ENCODE measurements around the gene CACNA2D3. TPM values are rescaled to one million over a fixed set of nuclear protein-coding genes. Genes with fewer than 3 reads are reported as not detected.

Gene CACNA2D3
- total RNA-seq, 2 donors from 2014 or later = 0.97 TPM; not detected in 1

DNA sequence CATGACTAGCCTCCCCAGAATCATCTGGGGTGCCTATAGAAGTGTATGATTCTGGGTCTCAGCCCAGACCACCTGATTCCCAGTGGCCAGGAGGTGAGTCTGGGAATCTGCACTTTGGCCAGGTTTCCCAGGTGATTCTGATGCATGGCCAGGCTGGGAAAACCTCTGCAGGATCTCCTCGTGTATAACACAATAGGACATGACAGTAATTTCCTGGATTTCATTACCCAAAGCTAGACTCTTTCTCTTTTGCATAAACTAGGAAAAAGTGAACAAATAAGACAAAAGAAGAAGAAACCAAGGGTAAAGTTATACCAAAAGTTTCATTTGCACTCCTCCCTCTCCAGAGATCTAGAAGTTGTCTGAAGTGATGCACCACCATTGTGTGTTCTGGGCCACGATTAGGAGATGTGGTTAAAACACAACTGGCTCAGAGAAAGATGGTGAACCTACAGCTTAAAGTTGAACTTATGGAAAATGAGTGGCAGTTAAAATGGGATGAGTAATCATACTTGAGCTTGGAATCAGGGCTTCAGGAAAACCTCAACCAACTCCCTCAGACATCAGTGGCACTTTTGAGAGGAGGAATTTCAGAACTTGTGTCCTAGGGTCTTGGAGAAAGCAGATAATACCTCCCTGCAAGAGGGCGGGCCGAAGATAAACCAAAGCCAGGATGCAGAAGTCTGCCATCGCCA is 914.7 kb downstream of the CACNA2D3 start:
- TF ChIP-seq, protein P1, sequence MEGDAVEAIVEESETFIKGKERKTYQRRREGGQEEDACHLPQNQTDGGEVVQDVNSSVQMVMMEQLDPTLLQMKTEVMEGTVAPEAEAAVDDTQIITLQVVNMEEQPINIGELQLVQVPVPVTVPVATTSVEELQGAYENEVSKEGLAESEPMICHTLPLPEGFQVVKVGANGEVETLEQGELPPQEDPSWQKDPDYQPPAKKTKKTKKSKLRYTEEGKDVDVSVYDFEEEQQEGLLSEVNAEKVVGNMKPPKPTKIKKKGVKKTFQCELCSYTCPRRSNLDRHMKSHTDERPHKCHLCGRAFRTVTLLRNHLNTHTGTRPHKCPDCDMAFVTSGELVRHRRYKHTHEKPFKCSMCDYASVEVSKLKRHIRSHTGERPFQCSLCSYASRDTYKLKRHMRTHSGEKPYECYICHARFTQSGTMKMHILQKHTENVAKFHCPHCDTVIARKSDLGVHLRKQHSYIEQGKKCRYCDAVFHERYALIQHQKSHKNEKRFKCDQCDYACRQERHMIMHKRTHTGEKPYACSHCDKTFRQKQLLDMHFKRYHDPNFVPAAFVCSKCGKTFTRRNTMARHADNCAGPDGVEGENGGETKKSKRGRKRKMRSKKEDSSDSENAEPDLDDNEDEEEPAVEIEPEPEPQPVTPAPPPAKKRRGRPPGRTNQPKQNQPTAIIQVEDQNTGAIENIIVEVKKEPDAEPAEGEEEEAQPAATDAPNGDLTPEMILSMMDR (conservative IDR thresholded peaks at IDR 0.05) = no peak
- Mint-ChIP-seq H3K27ac (no peak overlapping the region), H3K36me3 (ENCODE audit: low read depth) (no peaks in the 10 kb centered on the region), H3K27me3 (ENCODE audit: insufficient read depth) (no peaks in the 10 kb centered on the region), H3K9me3 (no peaks in the 10 kb centered on the region), H3K4me1 (peaks cover 7% of the 10 kb centered on the region), H3K4me3 (no peak overlapping the region)
- Histone ChIP-seq H3K4me1 (ENCODE audit: control insufficient read depth, insufficient read depth, low read length) (peaks cover 4% of the 10 kb centered on the region), H3K9me3 (ENCODE audit: control insufficient read depth, low read length) (no peaks in the 10 kb centered on the region), H3K27ac (ENCODE audit: low read depth, low read length) (no peak overlapping the region), H3K4me3 (ENCODE audit: low read length) (no peak overlapping the region), H3K9ac (ENCODE audit: extremely low read depth, low read length, poor library complexity, severe bottlenecking) (no peak overlapping the region), H3K27me3 (ENCODE audit: control insufficient read depth, insufficient read depth, low read length, poor library complexity, severe bottlenecking) (no peaks in the 10 kb centered on the region), H3K36me3 (ENCODE audit: control insufficient read depth, insufficient read depth, low read length) (no peaks in the 10 kb centered on the region)
- WGBS, 2 experiments (ENCODE audit: insufficient coverage in 1 of 2, insufficient read length in 1 of 2) = 88 to 96% methylated on average over 4 to 5 of the region's 5 CpGs
- no peak for DNase-seq

DNA sequence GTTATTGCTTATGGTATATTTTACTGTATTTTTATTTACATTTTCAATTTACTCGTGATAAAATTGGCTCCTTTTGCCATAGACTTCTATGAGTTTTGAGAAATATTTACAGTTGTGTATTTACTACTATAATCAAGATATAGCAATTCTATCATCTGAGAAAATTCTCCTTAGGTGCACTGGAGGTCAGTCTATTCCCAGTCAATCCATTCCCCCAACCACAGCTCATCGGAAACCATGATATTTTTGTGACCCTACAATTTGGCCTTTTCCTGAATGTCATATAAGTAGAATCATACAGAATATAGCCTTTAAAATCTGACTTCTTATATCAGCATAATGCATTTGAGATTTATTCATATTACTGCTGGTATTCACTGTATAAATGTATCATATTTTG is 920.2 kb downstream of the CACNA2D3 start:
- Mint-ChIP-seq H3K27me3 (ENCODE audit: insufficient read depth) (no peaks in the 10 kb centered on the region), H3K4me3 (no peak overlapping the region), H3K27ac (no peak overlapping the region), H3K36me3 (ENCODE audit: low read depth) (no peaks in the 10 kb centered on the region), H3K4me1 (no peaks in the 10 kb centered on the region), H3K9me3 (no peaks in the 10 kb centered on the region)
- no peaks in the 10 kb centered on the region for H3K36me3 ChIP-seq (ENCODE audit: control insufficient read depth, insufficient read depth, low read length)
- no peaks in the 10 kb centered on the region for H3K27me3 ChIP-seq (ENCODE audit: control insufficient read depth, insufficient read depth, low read length, poor library complexity, severe bottlenecking)
- H3K4me1 ChIP-seq (ENCODE audit: control insufficient read depth, insufficient read depth, low read length) = no peaks in the 10 kb centered on the region
- no peaks in the 10 kb centered on the region for H3K9me3 ChIP-seq (ENCODE audit: control insufficient read depth, low read length)
- no peak for DNase-seq
- TF ChIP-seq, protein P1 (conservative IDR thresholded peaks at IDR 0.05) = peak; percentile 36
- no peak overlapping the region for H3K27ac ChIP-seq (ENCODE audit: low read depth, low read length)
- H3K9ac ChIP-seq (ENCODE audit: extremely low read depth, low read length, poor library complexity, severe bottlenecking) = no peak overlapping the region
- no peak overlapping the region for H3K4me3 ChIP-seq (ENCODE audit: low read length)
- WGBS, 2 experiments (ENCODE audit: insufficient coverage in 1 of 2, insufficient read length in 1 of 2) = 87% methylated on average over 1 of the region's 2 CpGs; no CpG with 5 or more reads in 1 of the 2 experiments

DNA sequence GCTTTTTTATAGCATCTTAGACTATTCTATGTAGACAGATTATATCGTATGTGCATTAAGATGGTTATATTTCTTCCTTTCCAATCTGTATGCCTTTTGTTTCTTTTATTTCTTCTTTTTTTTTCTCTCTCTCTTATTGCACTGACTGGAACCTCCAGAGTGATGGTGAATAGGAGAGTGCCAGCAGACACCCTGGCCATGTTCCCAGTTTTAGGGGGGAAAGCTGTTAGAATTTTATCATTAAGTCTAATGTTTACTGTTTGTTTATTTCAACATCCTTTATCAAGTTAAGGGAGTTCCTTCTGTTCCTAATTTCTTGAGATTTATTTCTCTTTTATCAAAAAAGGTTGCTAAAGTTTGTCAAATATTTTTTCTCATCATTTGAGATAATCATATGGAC is 922.1 kb downstream of the CACNA2D3 start:
- TF ChIP-seq, protein P1 (conservative IDR thresholded peaks at IDR 0.05) = no peak
- H3K36me3 Mint-ChIP-seq (ENCODE audit: low read depth) = no peaks in the 10 kb centered on the region
- no peaks in the 10 kb centered on the region for H3K27me3 ChIP-seq (ENCODE audit: control insufficient read depth, insufficient read depth, low read length, poor library complexity, severe bottlenecking)
- no peak overlapping the region for H3K4me3 ChIP-seq (ENCODE audit: low read length)
- H3K9me3 ChIP-seq (ENCODE audit: control insufficient read depth, low read length) = no peaks in the 10 kb centered on the region
- no peaks in the 10 kb centered on the region for H3K4me1 Mint-ChIP-seq
- WGBS, 2 experiments (ENCODE audit: insufficient coverage in 1 of 2, insufficient read length in 1 of 2) = no CpG with 5 or more reads among the region's 1 CpG
- no peak for DNase-seq
- H3K27ac ChIP-seq (ENCODE audit: low read depth, low read length) = no peak overlapping the region
- H3K4me3 Mint-ChIP-seq = no peak overlapping the region
- no peak overlapping the region for H3K27ac Mint-ChIP-seq
- no peaks in the 10 kb centered on the region for H3K9me3 Mint-ChIP-seq
- H3K36me3 ChIP-seq (ENCODE audit: control insufficient read depth, insufficient read depth, low read length) = no peaks in the 10 kb centered on the region
- no peaks in the 10 kb centered on the region for H3K27me3 Mint-ChIP-seq (ENCODE audit: insufficient read depth)
- H3K9ac ChIP-seq (ENCODE audit: extremely low read depth, low read length, poor library complexity, severe bottlenecking) = no peak overlapping the region
- no peaks in the 10 kb centered on the region for H3K4me1 ChIP-seq (ENCODE audit: control insufficient read depth, insufficient read depth, low read length)

Measured in endodermal cell (in vitro differentiated cells).